ENCODE measurements around the gene CD7.

CD7 gene

GRCh38 chr17:82314012-82314726, 3.2 kb downstream of the CD7 start:
- DNase-seq, result no peak

- no peak for DNase-seq
These were observed 4.0 kb downstream of the CD7 start for GRCh38 chr17:82313195-82314011.

- DNase-seq, result no peak
These were observed 5.4 kb downstream of the CD7 start for GRCh38 chr17:82311971-82312370.

GRCh38 chr17:82310877-82311276, 6.5 kb downstream of the CD7 start:
- no peak for DNase-seq

GRCh38 chr17:82309656-82310570, 7.5 kb downstream of the CD7 start:
- DNase-seq, result no peak

GRCh38 chr17:82305727-82306300, 11.6 kb downstream of the CD7 start:
- no peak for DNase-seq

- DNase-seq, result no peak
These were observed 12.3 kb downstream of the CD7 start for GRCh38 chr17:82304826-82305726.

- DNase-seq, result no peak
These were observed 13.2 kb downstream of the CD7 start for GRCh38 chr17:82303944-82304808.

GRCh38 chr17:82302991-82303943, 14.1 kb downstream of the CD7 start:
- DNase-seq, result no peak

GRCh38 chr17:82302568-82302963, 14.8 kb downstream of the CD7 start:
- DNase-seq, result no peak

- DNase-seq, result peak; percentile 42
These were observed 15.4 kb downstream of the CD7 start for GRCh38 chr17:82301916-82302567.

- no peak for DNase-seq
These were observed 16.0 kb downstream of the CD7 start for GRCh38 chr17:82301300-82301915.

GRCh38 chr17:82300707-82301270, 16.6 kb downstream of the CD7 start:
- peak; percentile 68 for DNase-seq

GRCh38 chr17:82300228-82300627, 17.2 kb downstream of the CD7 start:
- no peak for DNase-seq

- DNase-seq, result peak; percentile 36
These were observed 18.0 kb downstream of the CD7 start for GRCh38 chr17:82299452-82299851.

GRCh38 chr17:82298538-82299421, 18.6 kb downstream of the CD7 start:
- no peak for DNase-seq
